ENCODE measurements around the gene TRAF7. TPM values are rescaled to one million over a fixed set of nuclear protein-coding genes. Genes with fewer than 3 reads are reported as not detected.
"Not testable (repeated sequence)": the region's sequence is repeated elsewhere in the genome, so short reads cannot be mapped to it uniquely, and the experiment has no call there.

Gene TRAF7
- total RNA-seq, 1 experiment from 2014 or later = 118 TPM

DNA sequence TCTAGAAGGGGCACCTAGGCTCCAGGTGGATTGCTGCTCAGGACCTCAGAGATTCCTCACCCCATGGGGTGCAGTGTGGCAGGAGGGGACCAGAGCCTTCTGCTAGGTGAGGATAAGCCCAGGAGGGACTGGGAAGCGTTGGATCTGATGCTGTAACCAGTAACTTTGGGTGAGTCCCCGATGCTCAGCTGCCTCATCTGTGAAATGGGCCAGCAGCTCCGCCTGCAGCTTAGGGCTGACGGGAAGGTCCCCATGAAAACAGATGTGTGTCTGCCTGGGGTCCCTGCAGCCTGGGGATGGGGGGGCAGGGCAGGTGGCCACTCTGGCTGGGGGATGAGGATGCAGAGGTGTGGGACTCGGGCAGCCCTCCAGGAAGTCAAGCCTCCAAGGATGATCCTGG is 43.5 kb downstream of the TRAF7 start:
- intact Hi-C loops (cut with micrococcal nuclease; ENCODE audit: unreplicated experiment) = no loop called here
- Mint-ChIP-seq H3K4me3 (ENCODE audit: low read depth, unreplicated experiment) (no peak overlapping the region), H3K9me3 (ENCODE audit: low read depth, unreplicated experiment) (no peaks in the 10 kb centered on the region), H3K4me1 (ENCODE audit: low read depth, unreplicated experiment) (peaks cover 10% of the 10 kb centered on the region), H3K36me3 (ENCODE audit: insufficient read depth, unreplicated experiment) (peaks cover 20% of the 10 kb centered on the region), H3K27me3 (ENCODE audit: unreplicated experiment) (peaks cover 84% of the 10 kb centered on the region), H3K27ac (ENCODE audit: unreplicated experiment) (no peak overlapping the region)
- no TSS peak for BruUV-seq (replicated peaks)
- TF ChIP-seq, protein P1, sequence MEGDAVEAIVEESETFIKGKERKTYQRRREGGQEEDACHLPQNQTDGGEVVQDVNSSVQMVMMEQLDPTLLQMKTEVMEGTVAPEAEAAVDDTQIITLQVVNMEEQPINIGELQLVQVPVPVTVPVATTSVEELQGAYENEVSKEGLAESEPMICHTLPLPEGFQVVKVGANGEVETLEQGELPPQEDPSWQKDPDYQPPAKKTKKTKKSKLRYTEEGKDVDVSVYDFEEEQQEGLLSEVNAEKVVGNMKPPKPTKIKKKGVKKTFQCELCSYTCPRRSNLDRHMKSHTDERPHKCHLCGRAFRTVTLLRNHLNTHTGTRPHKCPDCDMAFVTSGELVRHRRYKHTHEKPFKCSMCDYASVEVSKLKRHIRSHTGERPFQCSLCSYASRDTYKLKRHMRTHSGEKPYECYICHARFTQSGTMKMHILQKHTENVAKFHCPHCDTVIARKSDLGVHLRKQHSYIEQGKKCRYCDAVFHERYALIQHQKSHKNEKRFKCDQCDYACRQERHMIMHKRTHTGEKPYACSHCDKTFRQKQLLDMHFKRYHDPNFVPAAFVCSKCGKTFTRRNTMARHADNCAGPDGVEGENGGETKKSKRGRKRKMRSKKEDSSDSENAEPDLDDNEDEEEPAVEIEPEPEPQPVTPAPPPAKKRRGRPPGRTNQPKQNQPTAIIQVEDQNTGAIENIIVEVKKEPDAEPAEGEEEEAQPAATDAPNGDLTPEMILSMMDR (IDR thresholded peaks at IDR 0.05; ENCODE audit: unreplicated experiment) = no peak
- DNase-seq = no peak
- CTCF ChIA-PET = interaction anchor here (1.1 kb wide), 1 partner anchor 52 kb away, joined by 3 read pairs; the partner anchor contains the start of gene ECI1

DNA sequence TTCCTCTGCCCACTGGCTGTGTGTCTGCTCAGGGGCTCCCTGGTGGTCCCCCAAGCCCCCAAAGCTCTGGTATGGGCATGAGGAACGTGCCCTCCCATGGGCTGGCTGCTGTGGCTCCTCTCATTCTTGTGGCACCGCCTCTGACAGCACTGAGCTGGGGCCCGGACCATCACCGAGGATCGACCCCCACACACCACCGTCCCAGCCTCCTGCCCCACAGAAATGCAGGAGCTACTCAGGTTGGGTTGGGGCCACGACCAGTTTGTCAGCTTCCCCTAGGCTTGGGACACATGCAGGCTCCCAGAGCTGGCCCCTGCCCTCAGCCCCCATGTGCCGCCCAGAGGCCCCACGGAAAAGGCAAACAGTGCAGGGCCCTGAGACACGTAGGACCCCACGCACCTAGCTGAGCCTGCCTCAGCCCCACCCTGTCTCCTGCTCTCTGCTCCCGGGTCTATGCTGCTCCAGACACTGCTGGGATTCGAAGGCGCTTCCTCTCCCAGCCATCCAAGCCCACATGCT is 44.1 kb downstream of the TRAF7 start:
- intact Hi-C loops (cut with micrococcal nuclease; ENCODE audit: unreplicated experiment) = no loop called here
- no TSS peak for BruUV-seq (replicated peaks)

DNA sequence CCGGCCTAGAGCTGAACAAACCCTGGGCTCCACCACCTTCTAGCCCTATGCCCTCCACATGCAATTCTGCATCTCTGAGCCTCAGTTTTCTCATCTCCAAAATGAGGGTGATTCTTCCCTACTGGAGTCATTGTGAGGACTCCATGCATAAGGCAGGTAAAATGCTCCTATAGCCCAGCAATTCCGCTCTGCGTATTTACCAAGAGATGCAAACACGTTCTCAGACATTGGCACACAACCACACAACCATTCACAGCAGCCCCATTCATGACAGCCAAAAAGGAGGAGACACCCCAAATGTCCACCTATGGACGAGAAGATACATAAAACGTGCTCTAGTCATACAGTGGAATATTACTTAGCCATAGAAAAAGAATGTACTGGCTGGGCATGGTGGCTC is 44.7 kb downstream of the TRAF7 start:
- CTCF ChIA-PET = interaction anchor here (0.6 kb wide), 1 partner anchor 493 kb away, joined by 3 read pairs; no protein-coding TSS in a partner anchor
- Mint-ChIP-seq H3K4me1 (ENCODE audit: low read depth, unreplicated experiment) (peaks cover 11% of the 10 kb centered on the region), H3K36me3 (ENCODE audit: insufficient read depth, unreplicated experiment) (peaks cover 23% of the 10 kb centered on the region), H3K4me3 (ENCODE audit: low read depth, unreplicated experiment) (no peak overlapping the region), H3K27me3 (ENCODE audit: unreplicated experiment) (peaks cover 71% of the 10 kb centered on the region), H3K27ac (ENCODE audit: unreplicated experiment) (no peak overlapping the region), H3K9me3 (ENCODE audit: low read depth, unreplicated experiment) (no peaks in the 10 kb centered on the region)
- no TSS peak for BruUV-seq (replicated peaks)
- TF ChIP-seq, protein P1 (IDR thresholded peaks at IDR 0.05; ENCODE audit: unreplicated experiment) = no peak
- no peak for DNase-seq
- intact Hi-C loops (cut with micrococcal nuclease; ENCODE audit: unreplicated experiment) = no loop called here

More for the DNA sequence above, 44.1 kb downstream of the TRAF7 start:
- peaks cover 16% of the 10 kb centered on the region for H3K4me1 Mint-ChIP-seq (ENCODE audit: low read depth, unreplicated experiment)
- CTCF ChIA-PET = interaction anchor here (0.6 kb wide), 1 partner anchor 493 kb away, joined by 3 read pairs; no protein-coding TSS in a partner anchor
- H3K27me3 Mint-ChIP-seq (ENCODE audit: unreplicated experiment) = peaks cover 78% of the 10 kb centered on the region
- peaks cover 20% of the 10 kb centered on the region for H3K36me3 Mint-ChIP-seq (ENCODE audit: insufficient read depth, unreplicated experiment)
- TF ChIP-seq, protein P1 (IDR thresholded peaks at IDR 0.05; ENCODE audit: unreplicated experiment) = no peak
- no peak overlapping the region for H3K27ac Mint-ChIP-seq (ENCODE audit: unreplicated experiment)
- no peaks in the 10 kb centered on the region for H3K9me3 Mint-ChIP-seq (ENCODE audit: low read depth, unreplicated experiment)
- no peak for DNase-seq
- no peak overlapping the region for H3K4me3 Mint-ChIP-seq (ENCODE audit: low read depth, unreplicated experiment)

DNA sequence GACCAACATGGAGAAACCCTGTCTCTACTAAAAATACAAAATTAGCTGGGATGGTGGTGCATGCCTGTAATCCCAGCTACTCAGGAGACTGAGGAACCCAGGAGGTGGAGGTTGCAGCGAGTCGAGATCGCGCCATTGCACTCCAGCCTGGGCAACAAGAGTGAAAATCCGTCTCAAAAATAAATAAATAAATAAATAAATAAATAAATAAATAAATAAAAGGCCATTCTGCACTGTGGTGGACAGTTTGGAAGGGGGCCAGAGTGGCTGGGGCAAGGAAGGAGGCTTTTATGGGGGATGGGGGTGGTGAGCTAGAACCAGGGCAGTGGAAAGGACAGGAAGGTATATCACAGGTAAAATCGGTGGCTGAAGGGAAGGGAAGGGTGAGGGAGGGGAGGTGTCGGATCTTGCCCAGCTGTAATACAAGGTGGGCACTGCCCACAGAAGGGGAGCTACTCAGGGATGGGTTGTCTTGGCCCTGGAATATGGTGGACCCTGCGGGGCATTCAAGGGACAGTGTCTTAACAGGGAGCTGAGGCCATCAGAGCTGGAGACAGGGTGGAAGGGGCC is 47.6 kb downstream of the TRAF7 start:
- H3K9me3 Mint-ChIP-seq (ENCODE audit: low read depth, unreplicated experiment); H3K27ac Mint-ChIP-seq (ENCODE audit: unreplicated experiment); DNase-seq; intact Hi-C loops (cut with micrococcal nuclease; ENCODE audit: unreplicated experiment); BruUV-seq (replicated peaks): not testable (repeated sequence)
- Mint-ChIP-seq H3K36me3 (ENCODE audit: insufficient read depth, unreplicated experiment) (peaks cover 40% of the 10 kb centered on the region), H3K4me1 (ENCODE audit: low read depth, unreplicated experiment) (peaks cover 28% of the 10 kb centered on the region), H3K4me3 (ENCODE audit: low read depth, unreplicated experiment) (peak overlapping the region; percentile 33), H3K27me3 (ENCODE audit: unreplicated experiment) (peaks cover 43% of the 10 kb centered on the region)
- CTCF ChIA-PET = interaction anchor here (1.8 kb wide), 1 partner anchor 9 kb away, joined by 6 read pairs; no protein-coding TSS in a partner anchor

All from Calu3 (cell line).